Liver (tissue), 9 donors: ENCODE results near the gene FAM83C. TPM values are rescaled to one million over a fixed set of nuclear protein-coding genes. Genes with fewer than 3 reads are reported as not detected.
A peak's percentile ranks its signal among the peaks of the same experiment; 100 is the strongest.

Experiments
- DNase-seq: peaks from one replicate; pipeline ENCODE4 v3.0.0-alpha.2; 2017; ENCODE audit warnings: low spot score
- H3K27ac ChIP-seq, 2 donors: one replicate each; pipeline ENCODE4 v1.7.0; 2013; ENCODE audit warnings: inconsistent platforms in 2 of 2, low read length in 2 of 2, control low read depth in 1 of 2, low read depth in 1 of 2, mild to moderate bottlenecking in 1 of 2
- H3K27me3 ChIP-seq, 4 donors: one replicate each; pipeline versions ENCODE4 v1.6.1 to v1.7.0; 2013; ENCODE audit warnings: low read length in 3 of 4, inconsistent platforms in 1 of 4, mild to moderate bottlenecking in 1 of 4, moderate library complexity in 1 of 4; ENCODE audit not compliant: control insufficient read depth in 4 of 4, insufficient read depth in 4 of 4
- H3K36me3 ChIP-seq, 4 donors: one replicate each; pipeline versions ENCODE4 v1.6.1 to v1.7.0; 2013; ENCODE audit warnings: low read length in 3 of 4, mild to moderate bottlenecking in 3 of 4, low read depth in 1 of 4, moderate library complexity in 1 of 4; ENCODE audit not compliant: control insufficient read depth in 4 of 4, insufficient read depth in 3 of 4
- H3K4me1 ChIP-seq, 4 donors: one replicate each; pipeline versions ENCODE4 v1.6.1 to v1.7.0; 2013; ENCODE audit warnings: low read length in 3 of 4, mild to moderate bottlenecking in 3 of 4, moderate library complexity in 1 of 4; ENCODE audit not compliant: control insufficient read depth in 4 of 4, insufficient read depth in 4 of 4
- H3K4me3 ChIP-seq, 3 donors: one replicate each; pipeline versions ENCODE4 v1.6.1 to v1.7.0; 2013; ENCODE audit warnings: low read length in 3 of 3, control low read depth in 1 of 3, low read depth in 1 of 3, mild to moderate bottlenecking in 1 of 3
- H3K9ac ChIP-seq, 2 donors: one replicate each; pipeline ENCODE4 v1.7.0; 2013; ENCODE audit warnings: low read length in 2 of 2, mild to moderate bottlenecking in 2 of 2, moderate library complexity in 2 of 2, control low read depth in 1 of 2, low read depth in 1 of 2
- H3K9me3 ChIP-seq, 4 donors: one replicate each; pipeline versions ENCODE4 v1.6.1 to v1.7.0; 2013; ENCODE audit warnings: low read length in 3 of 4; ENCODE audit not compliant: control insufficient read depth in 4 of 4
- ATF3 ChIP-seq: IDR thresholded peaks from 2 replicates; pipeline ENCODE4 v1.6.1; 2016; ENCODE audit warnings: antibody characterized with exemption
- EGR1 ChIP-seq, 2 donors: IDR thresholded peaks; 2 replicates each; pipeline ENCODE4 v1.6.1; 2016 to 2018; ENCODE audit warnings: antibody characterized with exemption in 2 of 2, low read depth in 2 of 2
- HNF4G ChIP-seq: IDR thresholded peaks from 2 replicates; pipeline ENCODE4 v1.6.1; 2016; ENCODE audit warnings: antibody characterized with exemption
- NR2F2 ChIP-seq: IDR thresholded peaks from 2 replicates; pipeline ENCODE4 v1.6.1; 2016; ENCODE audit warnings: antibody characterized with exemption
- RAD21 ChIP-seq, 2 donors: IDR thresholded peaks; 2 replicates each; pipeline ENCODE4 v1.6.1; 2016; ENCODE audit warnings: antibody characterized with exemption in 2 of 2, mild to moderate bottlenecking in 2 of 2
- RXRA ChIP-seq, 2 donors: IDR thresholded peaks; 2 replicates each; pipeline ENCODE4 v1.6.1; 2017 to 2018; ENCODE audit warnings: antibody characterized with exemption in 2 of 2, mild to moderate bottlenecking in 1 of 2
- SP1 ChIP-seq: IDR thresholded peaks from 2 replicates; pipeline ENCODE4 v1.6.1; 2018; ENCODE audit warnings: antibody characterized with exemption, mild to moderate bottlenecking
- WGBS: extraction: QIAGEN DNeasy Blood & Tissue Kit; methylation state at CpG from one replicate; pipeline ENCODE4 v1.1.7; 2013; 5-methylcytosine and 5-hydroxymethylcytosine counted together
- polyA plus RNA-seq, 2 donors: library from polyadenylated mRNA; stranded (reverse) in 1 of 2; unstranded in 1 of 2; fragments of 200-250 nt in 1 of 2; fragments of >200 nt in 1 of 2; fragmentation: Nextera tagmentation in 1 of 2; extraction: Ambion mirVana in 1 of 2; gene quantifications; one replicate each; pipeline versions ENCODE4 v1.2.1 to v1.2.3, GENCODE V29; 2013 to 2015
- total RNA-seq, 2 donors: library from RNA; depleted of rRNA; stranded (reverse); fragments of >200 nt; gene quantifications; one replicate each; pipeline ENCODE4 v1.2.3, GENCODE V29; 2014
- TF ChIP-seq, protein P1 (sequence below): IDR thresholded peaks from 2 replicates; pipeline ENCODE4 v1.6.1; 2016; ENCODE audit warnings: antibody characterized with exemption
- TF ChIP-seq, protein P2 (sequence below): fragments of 150-350 bp; IDR thresholded peaks from 2 replicates; pipeline ENCODE4 v1.5.1; 2017; ENCODE audit warnings: improper control_type of control experiment, low read depth, low read length; ENCODE audit not compliant: missing input control
- TF ChIP-seq, protein P3 (sequence below): IDR thresholded peaks from 2 replicates; pipeline ENCODE4 v1.6.1; 2016; ENCODE audit warnings: antibody characterized with exemption, mild to moderate bottlenecking
- TF ChIP-seq, protein P4 (sequence below): IDR thresholded peaks from 2 replicates; pipeline ENCODE4 v1.6.1; 2016; ENCODE audit warnings: antibody characterized with exemption
- donor health status: healthy.
- donor health status: healthy.
- donor health status: healthy.
- donor health status: healthy.
- donor health status: healthy.

The FAM83C gene
- total and polyA plus RNA-seq, 4 donors: 0.05 TPM; not detected in 3

- TF ChIP-seq ATF3 (peak; percentile 77), RAD21 (IDR thresholded peaks at IDR 0.05) (peak; percentile 47 to 62)
Observed at GRCh38 chr20:35327074-35327976, 35.1 kb upstream of the FAM83C start (continued).

DNA sequence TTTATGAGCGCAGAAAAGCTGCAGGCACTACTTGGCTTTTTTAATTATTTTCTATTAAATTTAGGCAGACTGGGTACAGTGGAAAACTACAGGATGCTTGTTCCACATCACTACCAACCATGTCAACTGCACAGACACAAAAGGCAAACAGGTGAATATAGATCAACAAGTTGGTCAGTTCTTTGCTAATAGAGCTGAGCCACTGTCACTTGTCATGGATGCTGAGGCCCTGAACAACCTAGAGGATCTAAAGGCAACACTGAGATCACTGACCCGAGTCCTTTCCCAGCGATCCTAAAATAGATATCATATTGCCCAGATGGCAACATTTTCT lies 34.5 kb upstream of the FAM83C start:
- Histone ChIP-seq H3K27me3 (no peaks in the 10 kb centered on the region), H3K36me3 (no peaks in the 10 kb centered on the region), H3K9me3 (no peaks in the 10 kb centered on the region), H3K9ac (no peak overlapping the region), H3K4me3 (no peak overlapping the region), H3K27ac (peak overlapping the region; percentile 37 to 74), H3K4me1 (peaks cover 6 to 34% (median 26%) of the 10 kb centered on the region in 4 donors)
- no peak for DNase-seq
- TF ChIP-seq, protein P1, sequence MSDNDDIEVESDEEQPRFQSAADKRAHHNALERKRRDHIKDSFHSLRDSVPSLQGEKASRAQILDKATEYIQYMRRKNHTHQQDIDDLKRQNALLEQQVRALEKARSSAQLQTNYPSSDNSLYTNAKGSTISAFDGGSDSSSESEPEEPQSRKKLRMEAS: no peak
- TF ChIP-seq, protein P2, sequence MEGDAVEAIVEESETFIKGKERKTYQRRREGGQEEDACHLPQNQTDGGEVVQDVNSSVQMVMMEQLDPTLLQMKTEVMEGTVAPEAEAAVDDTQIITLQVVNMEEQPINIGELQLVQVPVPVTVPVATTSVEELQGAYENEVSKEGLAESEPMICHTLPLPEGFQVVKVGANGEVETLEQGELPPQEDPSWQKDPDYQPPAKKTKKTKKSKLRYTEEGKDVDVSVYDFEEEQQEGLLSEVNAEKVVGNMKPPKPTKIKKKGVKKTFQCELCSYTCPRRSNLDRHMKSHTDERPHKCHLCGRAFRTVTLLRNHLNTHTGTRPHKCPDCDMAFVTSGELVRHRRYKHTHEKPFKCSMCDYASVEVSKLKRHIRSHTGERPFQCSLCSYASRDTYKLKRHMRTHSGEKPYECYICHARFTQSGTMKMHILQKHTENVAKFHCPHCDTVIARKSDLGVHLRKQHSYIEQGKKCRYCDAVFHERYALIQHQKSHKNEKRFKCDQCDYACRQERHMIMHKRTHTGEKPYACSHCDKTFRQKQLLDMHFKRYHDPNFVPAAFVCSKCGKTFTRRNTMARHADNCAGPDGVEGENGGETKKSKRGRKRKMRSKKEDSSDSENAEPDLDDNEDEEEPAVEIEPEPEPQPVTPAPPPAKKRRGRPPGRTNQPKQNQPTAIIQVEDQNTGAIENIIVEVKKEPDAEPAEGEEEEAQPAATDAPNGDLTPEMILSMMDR: no peak
- 47% methylated on average over 3 of the region's 3 CpGs for WGBS

DNA sequence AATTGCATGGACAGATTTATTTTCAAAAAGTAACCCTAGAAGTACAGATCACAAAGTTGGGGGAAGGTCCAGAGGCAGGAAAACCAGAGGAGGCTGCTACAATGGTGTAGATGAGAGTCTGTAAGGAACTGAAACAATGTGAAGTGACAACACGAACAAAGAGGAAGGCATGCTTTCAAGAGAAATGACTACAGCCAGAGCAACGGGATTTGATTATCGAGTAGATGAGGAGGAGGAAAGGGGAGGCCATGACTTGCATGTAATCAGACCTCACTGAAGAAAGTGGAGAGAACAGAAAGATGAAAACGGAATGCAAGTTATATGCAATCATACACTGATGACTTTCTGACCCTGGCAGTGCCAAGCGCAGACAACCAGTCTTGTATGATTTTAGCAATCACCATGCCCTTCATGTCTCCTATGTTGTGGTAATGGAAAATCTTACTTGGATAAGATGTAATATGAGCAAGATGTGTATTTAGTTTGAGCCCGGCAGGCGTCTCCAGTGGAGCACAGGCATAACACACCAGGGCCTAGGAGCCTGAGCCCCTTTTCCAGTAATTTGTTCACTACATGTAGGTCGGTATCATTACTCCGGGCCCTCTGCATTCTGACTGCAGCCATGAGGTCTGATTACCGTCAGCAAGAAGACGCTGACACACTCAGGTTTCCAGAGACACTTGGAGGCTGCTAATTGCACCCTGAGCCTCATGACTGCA lies 34.0 kb upstream of the FAM83C start:
- TF ChIP-seq, protein P1: no peak
- no peak for TF ChIP-seq EGR1 (IDR thresholded peaks at IDR 0.05; ENCODE audit: low read depth in 2 of 2)
- no peak for TF ChIP-seq SP1
- TF ChIP-seq, protein P3, sequence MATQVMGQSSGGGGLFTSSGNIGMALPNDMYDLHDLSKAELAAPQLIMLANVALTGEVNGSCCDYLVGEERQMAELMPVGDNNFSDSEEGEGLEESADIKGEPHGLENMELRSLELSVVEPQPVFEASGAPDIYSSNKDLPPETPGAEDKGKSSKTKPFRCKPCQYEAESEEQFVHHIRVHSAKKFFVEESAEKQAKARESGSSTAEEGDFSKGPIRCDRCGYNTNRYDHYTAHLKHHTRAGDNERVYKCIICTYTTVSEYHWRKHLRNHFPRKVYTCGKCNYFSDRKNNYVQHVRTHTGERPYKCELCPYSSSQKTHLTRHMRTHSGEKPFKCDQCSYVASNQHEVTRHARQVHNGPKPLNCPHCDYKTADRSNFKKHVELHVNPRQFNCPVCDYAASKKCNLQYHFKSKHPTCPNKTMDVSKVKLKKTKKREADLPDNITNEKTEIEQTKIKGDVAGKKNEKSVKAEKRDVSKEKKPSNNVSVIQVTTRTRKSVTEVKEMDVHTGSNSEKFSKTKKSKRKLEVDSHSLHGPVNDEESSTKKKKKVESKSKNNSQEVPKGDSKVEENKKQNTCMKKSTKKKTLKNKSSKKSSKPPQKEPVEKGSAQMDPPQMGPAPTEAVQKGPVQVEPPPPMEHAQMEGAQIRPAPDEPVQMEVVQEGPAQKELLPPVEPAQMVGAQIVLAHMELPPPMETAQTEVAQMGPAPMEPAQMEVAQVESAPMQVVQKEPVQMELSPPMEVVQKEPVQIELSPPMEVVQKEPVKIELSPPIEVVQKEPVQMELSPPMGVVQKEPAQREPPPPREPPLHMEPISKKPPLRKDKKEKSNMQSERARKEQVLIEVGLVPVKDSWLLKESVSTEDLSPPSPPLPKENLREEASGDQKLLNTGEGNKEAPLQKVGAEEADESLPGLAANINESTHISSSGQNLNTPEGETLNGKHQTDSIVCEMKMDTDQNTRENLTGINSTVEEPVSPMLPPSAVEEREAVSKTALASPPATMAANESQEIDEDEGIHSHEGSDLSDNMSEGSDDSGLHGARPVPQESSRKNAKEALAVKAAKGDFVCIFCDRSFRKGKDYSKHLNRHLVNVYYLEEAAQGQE: no peak
- no peak for TF ChIP-seq ATF3
- TF ChIP-seq NR2F2: no peak
- TF ChIP-seq RXRA (IDR thresholded peaks at IDR 0.05): no peak
- TF ChIP-seq, protein P4, sequence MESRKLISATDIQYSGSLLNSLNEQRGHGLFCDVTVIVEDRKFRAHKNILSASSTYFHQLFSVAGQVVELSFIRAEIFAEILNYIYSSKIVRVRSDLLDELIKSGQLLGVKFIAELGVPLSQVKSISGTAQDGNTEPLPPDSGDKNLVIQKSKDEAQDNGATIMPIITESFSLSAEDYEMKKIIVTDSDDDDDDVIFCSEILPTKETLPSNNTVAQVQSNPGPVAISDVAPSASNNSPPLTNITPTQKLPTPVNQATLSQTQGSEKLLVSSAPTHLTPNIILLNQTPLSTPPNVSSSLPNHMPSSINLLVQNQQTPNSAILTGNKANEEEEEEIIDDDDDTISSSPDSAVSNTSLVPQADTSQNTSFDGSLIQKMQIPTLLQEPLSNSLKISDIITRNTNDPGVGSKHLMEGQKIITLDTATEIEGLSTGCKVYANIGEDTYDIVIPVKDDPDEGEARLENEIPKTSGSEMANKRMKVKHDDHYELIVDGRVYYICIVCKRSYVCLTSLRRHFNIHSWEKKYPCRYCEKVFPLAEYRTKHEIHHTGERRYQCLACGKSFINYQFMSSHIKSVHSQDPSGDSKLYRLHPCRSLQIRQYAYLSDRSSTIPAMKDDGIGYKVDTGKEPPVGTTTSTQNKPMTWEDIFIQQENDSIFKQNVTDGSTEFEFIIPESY: no peak
- no peak for TF ChIP-seq RAD21 (IDR thresholded peaks at IDR 0.05)
- TF ChIP-seq HNF4G: no peak
- DNase-seq: no peak
- no peaks in the 10 kb centered on the region for H3K36me3 ChIP-seq
- H3K27ac ChIP-seq: no peak overlapping the region
- no peak overlapping the region for H3K4me3 ChIP-seq
- no peak overlapping the region for H3K9ac ChIP-seq
- H3K9me3 ChIP-seq: no peaks in the 10 kb centered on the region
- 90% methylated on average over 11 of the region's 11 CpGs for WGBS
- no peaks in the 10 kb centered on the region for H3K27me3 ChIP-seq
- peaks cover 6 to 34% (median 26%) of the 10 kb centered on the region in 4 donors for H3K4me1 ChIP-seq
